Type B pancreatic cell (in vitro differentiated cells): ENCODE measurements around the gene CHRM5. TPM values are rescaled to one million over a fixed set of nuclear protein-coding genes. Genes with fewer than 3 reads are reported as not detected.
"Not testable (repeated sequence)": the region's sequence is repeated elsewhere in the genome, so short reads cannot be mapped to it uniquely, and the experiment has no call there.

Experiments
- DNase-seq: peaks from one replicate; pipeline ENCODE4 v3.0.0; 2021; ENCODE audit warnings: mixed read lengths; ENCODE audit not compliant: unreplicated experiment; ENCODE audit errors: extremely low spot score
- H3K27ac Mint-ChIP-seq: 2 replicates; pipeline ENCODE4 v1.8.0; 2021; ENCODE audit warnings: mild to moderate bottlenecking, mixed read lengths
- H3K27me3 Mint-ChIP-seq: 2 replicates; pipeline ENCODE4 v1.8.0; 2021; ENCODE audit warnings: mixed read lengths
- H3K36me3 Mint-ChIP-seq: 2 replicates; pipeline ENCODE4 v1.8.0; 2021; ENCODE audit warnings: mixed read lengths
- H3K4me1 Mint-ChIP-seq: one replicate; pipeline ENCODE4 v1.8.0; 2021; ENCODE audit warnings: mixed read lengths; ENCODE audit not compliant: unreplicated experiment
- H3K4me3 Mint-ChIP-seq: 2 replicates; pipeline ENCODE4 v1.8.0; 2021; ENCODE audit warnings: mild to moderate bottlenecking, mixed read lengths
- H3K9me3 Mint-ChIP-seq: 2 replicates; pipeline ENCODE4 v1.8.0; 2021; ENCODE audit warnings: mixed read lengths
- total RNA-seq: library from RNA; stranded (reverse); gene quantifications from 2 replicates; pipeline ENCODE4 v1.2.1, GENCODE V29; 2021; ENCODE audit warnings: low replicate concordance
- TF ChIP-seq, protein P1 (sequence below): fragments of 200-600 bp; sonication (generic); conservative IDR thresholded peaks from 2 replicates; pipeline ENCODE4 v1.5.0; 2021; ENCODE audit warnings: antibody characterized with exemption, mild to moderate bottlenecking

The CHRM5 gene
- total RNA-seq, 1 donor from 2014 or later = not detected

DNA sequence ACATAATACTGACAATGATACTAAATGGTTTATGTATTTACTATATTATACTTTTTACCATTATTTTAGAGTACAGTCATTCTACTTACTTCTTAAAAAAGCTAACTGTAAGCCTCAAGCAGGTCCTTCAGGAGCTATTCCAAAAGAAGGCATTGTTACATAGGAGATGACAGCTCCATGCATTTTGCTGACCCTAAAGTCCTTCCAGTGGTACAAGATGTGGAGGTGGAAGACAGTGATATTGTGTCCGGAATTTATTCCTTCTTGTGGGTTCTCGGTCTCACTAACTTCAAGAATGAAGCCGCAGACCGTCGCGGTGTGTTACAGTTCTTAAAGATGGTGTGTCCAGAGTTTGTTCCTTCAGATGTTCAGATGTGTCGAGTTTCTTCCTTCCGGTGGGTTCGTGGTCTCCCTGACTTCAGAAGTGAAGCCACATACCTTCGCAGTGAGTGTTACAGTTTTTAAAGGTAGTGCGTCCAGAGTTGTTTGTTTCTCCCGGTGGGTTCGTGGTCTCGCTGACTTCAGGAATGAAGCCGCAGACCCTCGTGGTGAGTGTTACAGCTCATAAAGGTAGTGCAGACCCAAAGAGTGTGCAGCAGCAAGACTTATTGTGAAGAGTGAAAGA lies 49.8 kb downstream of the CHRM5 start:
- H3K4me1 Mint-ChIP-seq = peaks cover 1% of the 10 kb centered on the region

DNA sequence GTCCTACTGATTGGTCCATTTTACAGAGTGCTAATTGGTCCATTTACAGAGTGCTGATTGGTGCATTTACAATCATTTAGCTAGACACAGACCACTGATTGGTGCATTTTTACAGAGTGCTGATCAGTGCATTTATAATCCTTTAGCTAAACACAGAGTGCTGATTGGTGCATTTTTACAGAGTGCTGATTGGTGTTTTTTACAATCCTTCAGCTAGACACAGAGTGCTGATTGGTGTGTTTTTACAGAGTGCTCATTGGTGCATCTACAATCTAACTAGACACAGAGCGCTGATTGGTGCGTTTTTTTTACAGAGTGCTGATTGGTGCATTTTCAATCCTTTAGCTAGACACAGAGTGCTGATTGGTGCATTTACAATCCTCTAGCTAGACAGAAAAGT lies 50.4 kb downstream of the CHRM5 start:
- not testable (repeated sequence) for H3K27me3 Mint-ChIP-seq, DNase-seq, H3K36me3 Mint-ChIP-seq, H3K27ac Mint-ChIP-seq, H3K4me3 Mint-ChIP-seq, H3K9me3 Mint-ChIP-seq, H3K4me1 Mint-ChIP-seq

More for the DNA sequence above, 49.8 kb downstream of the CHRM5 start:
- Mint-ChIP-seq H3K27me3 (no peaks in the 10 kb centered on the region), H3K36me3 (peaks cover 5% of the 10 kb centered on the region), H3K9me3 (peaks cover 7% of the 10 kb centered on the region), H3K27ac (no peak overlapping the region), H3K4me3 (no peak overlapping the region)
- TF ChIP-seq, protein P1, sequence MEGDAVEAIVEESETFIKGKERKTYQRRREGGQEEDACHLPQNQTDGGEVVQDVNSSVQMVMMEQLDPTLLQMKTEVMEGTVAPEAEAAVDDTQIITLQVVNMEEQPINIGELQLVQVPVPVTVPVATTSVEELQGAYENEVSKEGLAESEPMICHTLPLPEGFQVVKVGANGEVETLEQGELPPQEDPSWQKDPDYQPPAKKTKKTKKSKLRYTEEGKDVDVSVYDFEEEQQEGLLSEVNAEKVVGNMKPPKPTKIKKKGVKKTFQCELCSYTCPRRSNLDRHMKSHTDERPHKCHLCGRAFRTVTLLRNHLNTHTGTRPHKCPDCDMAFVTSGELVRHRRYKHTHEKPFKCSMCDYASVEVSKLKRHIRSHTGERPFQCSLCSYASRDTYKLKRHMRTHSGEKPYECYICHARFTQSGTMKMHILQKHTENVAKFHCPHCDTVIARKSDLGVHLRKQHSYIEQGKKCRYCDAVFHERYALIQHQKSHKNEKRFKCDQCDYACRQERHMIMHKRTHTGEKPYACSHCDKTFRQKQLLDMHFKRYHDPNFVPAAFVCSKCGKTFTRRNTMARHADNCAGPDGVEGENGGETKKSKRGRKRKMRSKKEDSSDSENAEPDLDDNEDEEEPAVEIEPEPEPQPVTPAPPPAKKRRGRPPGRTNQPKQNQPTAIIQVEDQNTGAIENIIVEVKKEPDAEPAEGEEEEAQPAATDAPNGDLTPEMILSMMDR = no peak
- DNase-seq = no peak

DNA sequence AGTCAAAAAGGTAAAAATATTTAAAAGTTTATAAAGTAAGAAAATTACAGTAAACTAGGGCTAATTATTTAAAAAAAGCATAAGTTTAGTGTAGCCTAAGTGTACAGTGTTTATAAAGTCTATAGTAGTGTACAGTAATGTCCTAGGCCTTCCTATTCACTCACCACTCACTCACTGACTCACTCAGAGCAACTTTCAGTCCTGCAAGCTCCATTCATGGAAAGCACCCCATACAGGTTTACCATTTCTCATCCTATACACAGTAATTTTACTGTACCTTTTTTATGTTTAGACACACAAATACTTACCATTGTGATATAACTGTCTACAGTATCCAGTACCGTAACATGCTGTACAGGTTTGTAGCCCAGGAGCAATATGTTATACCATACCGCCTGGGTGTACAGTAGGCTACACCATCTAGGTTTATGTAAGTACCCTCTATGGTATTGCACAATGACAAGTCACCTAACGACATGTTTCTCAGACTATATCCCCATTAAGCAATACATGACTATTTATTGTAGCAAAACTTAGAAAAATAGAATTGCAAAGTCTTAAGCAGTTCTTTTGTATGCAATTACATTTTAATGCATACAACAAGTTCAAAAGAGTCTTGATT lies 51.2 kb downstream of the CHRM5 start:
- peaks cover 8% of the 10 kb centered on the region for H3K36me3 Mint-ChIP-seq
- TF ChIP-seq, protein P1 = no peak
- no peak overlapping the region for H3K4me3 Mint-ChIP-seq
- H3K27me3 Mint-ChIP-seq = no peaks in the 10 kb centered on the region
- H3K27ac Mint-ChIP-seq = no peak overlapping the region
- no peak for DNase-seq
- peaks cover 7% of the 10 kb centered on the region for H3K9me3 Mint-ChIP-seq
- peaks cover 5% of the 10 kb centered on the region for H3K4me1 Mint-ChIP-seq

DNA sequence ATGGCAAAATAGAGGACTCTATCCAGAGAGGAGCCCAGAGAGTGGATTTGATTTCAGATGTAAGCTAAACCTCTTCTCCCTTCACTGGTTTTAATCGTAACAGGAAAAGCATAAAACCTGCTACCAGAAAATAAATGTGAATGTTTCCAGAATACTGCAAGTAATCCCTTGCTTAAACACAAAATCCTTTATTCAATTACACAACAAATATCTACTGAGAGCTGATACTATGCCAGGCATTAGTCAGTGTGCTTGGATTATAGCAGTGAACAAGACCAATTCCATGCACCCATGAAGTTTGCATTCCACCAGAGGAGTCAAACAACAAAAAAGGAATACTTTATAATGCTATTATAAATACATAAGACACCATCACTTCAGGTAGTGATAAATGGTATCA lies 55.6 kb downstream of the CHRM5 start:
- TF ChIP-seq, protein P1 = no peak
- Mint-ChIP-seq H3K4me3 (no peak overlapping the region), H3K9me3 (peaks cover 7% of the 10 kb centered on the region), H3K27ac (no peak overlapping the region), H3K27me3 (no peaks in the 10 kb centered on the region), H3K4me1 (peaks cover 5% of the 10 kb centered on the region), H3K36me3 (peaks cover 3% of the 10 kb centered on the region)
- no peak for DNase-seq

DNA sequence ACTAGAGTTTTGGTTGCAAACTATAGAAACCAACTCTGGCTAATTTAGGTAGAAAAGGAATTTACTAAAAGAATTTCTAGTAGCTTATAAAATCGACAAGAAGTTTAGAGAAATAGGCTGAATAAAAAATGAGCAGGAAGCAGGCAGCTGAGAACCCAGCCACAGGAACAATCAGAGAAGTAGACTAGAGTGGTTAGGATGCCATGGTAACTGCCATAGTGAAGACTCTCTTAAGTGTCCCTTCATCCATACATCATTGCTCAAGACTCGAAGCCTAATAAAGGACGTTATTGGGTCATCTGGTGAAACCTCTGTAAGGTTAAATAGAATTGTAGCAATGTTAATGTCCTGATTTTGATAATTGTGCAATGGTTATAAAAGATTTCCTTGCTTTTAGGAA lies 57.0 kb downstream of the CHRM5 start:
- TF ChIP-seq, protein P1 = no peak
- DNase-seq = no peak
- H3K27ac Mint-ChIP-seq = no peak overlapping the region
- H3K4me3 Mint-ChIP-seq = no peak overlapping the region
- H3K4me1 Mint-ChIP-seq = peaks cover 5% of the 10 kb centered on the region
- H3K36me3 Mint-ChIP-seq = peaks cover 3% of the 10 kb centered on the region
- H3K9me3 Mint-ChIP-seq = peaks cover 7% of the 10 kb centered on the region
- H3K27me3 Mint-ChIP-seq = no peaks in the 10 kb centered on the region

DNA sequence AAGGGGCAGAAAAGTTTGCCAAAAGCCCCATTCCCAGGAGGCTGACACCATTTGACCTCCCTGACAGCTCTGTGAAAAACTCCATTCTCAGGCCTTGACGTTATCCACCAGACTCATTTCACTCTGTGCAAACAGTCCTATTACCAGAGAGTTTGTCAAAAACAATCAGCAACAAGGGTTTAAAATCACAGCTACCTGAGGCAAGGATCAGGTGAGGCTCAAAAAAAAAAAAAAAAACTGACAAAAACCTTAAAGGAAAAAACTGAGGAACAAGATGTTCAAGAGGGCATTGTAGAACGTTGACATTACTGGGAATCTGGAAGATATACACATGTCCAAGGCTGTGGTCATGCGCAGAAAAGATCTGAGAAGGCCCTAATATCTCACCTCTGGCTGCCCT lies 59.3 kb downstream of the CHRM5 start:
- Mint-ChIP-seq H3K4me3 (no peak overlapping the region), H3K4me1 (peaks cover 5% of the 10 kb centered on the region), H3K27ac (no peak overlapping the region), H3K9me3 (no peaks in the 10 kb centered on the region), H3K36me3 (peaks cover 3% of the 10 kb centered on the region), H3K27me3 (no peaks in the 10 kb centered on the region)
- DNase-seq = no peak
- TF ChIP-seq, protein P1 = no peak
